Measurements from ENCODE around the gene KIF2C. TPM values are rescaled to one million over a fixed set of nuclear protein-coding genes. Genes with fewer than 3 reads are reported as not detected.
A peak's percentile ranks its signal among the peaks of the same experiment; 100 is the strongest.
"Not testable (repeated sequence)": the region's sequence is repeated elsewhere in the genome, so short reads cannot be mapped to it uniquely, and the experiment has no call there.

The KIF2C gene
- polyA plus RNA-seq, 1 experiment: 14.3 TPM

DNA sequence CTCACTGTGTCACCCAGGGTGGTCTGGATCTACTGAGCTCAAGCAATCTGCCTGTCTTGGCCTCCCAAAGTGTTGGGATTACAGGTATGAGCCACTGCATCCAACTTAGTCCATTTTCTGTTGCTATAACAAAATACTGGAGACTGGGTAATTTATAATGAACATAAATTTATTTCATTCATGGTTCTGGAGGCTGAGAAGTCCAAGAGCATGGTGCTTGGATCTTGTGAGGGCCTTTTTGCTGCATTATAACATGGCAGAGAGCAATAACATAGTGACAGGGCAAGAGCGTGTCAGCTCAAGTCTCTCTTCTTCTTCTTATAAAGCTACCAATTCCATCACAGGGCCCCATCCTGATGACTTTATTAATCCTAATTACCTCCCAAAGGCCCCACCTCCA lies 3.6 kb upstream of the KIF2C start:
- no peak for TF ChIP-seq CTCF (IDR thresholded peaks at IDR 0.05; ENCODE audit: low read depth, low read length)
- DNase-seq (ENCODE audit: low read depth, low spot score): no peak

DNA sequence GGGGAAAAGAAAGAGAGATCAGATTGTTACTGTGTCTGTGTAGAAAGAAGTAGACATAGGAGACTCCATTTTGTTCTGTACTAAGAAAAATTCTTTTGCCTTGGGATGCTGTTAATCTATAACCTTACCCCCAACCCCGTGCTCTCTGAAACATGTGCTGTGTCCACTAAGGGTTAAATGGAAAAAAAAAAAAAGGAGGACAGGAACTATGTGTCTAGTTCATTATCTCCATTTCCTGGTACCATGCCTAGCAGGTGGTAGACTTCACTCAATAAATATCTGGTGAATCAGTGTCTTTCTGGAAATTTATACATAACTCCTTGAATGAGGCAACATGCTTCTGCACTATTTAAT lies 707 bp upstream of the KIF2C start:
- ChIA-PET POLR2A (interaction anchor here (1.0 kb wide), 1 partner anchor 9 kb away, joined by 3 read pairs; no protein-coding TSS in a partner anchor), CTCF (interaction anchor here (10.4 kb wide), 1 partner anchor 8 kb away, joined by 89 read pairs; the partner anchor contains the start of gene RNU5D-1)
- DNase-seq (ENCODE audit: low read depth, low spot score); H3K9me3 ChIP-seq (ENCODE audit: control insufficient read depth, insufficient read depth, low read length); H3K27me3 ChIP-seq (ENCODE audit: control insufficient read depth, insufficient read depth, low read length): not testable (repeated sequence)
- peak overlapping the region; percentile 86 for H3K27ac ChIP-seq (ENCODE audit: low read depth, low read length)
- peak overlapping the region; percentile 93 for H3K4me3 ChIP-seq (ENCODE audit: low read depth, low read length)

More for the DNA sequence above, 3.6 kb upstream of the KIF2C start:
- CTCF ChIA-PET: interaction anchor here (0.6 kb wide), 2 partner anchors 282 to 909 kb away, joined by 3 to 4 read pairs; no protein-coding TSS in a partner anchor
- H3K4me3 ChIP-seq (ENCODE audit: low read depth, low read length): no peak overlapping the region
- peaks cover 5% of the 10 kb centered on the region; the same call in 1 of the 2 replicates for H3K9me3 ChIP-seq (ENCODE audit: control insufficient read depth, insufficient read depth, low read length)
- H3K27ac ChIP-seq (ENCODE audit: low read depth, low read length): no peak overlapping the region
- POLR2A ChIA-PET: interaction anchor here (0.7 kb wide), 1 partner anchor 45 kb away, joined by 6 read pairs; no protein-coding TSS in a partner anchor
- no peaks in the 10 kb centered on the region for H3K27me3 ChIP-seq (ENCODE audit: control insufficient read depth, insufficient read depth, low read length)

DNA sequence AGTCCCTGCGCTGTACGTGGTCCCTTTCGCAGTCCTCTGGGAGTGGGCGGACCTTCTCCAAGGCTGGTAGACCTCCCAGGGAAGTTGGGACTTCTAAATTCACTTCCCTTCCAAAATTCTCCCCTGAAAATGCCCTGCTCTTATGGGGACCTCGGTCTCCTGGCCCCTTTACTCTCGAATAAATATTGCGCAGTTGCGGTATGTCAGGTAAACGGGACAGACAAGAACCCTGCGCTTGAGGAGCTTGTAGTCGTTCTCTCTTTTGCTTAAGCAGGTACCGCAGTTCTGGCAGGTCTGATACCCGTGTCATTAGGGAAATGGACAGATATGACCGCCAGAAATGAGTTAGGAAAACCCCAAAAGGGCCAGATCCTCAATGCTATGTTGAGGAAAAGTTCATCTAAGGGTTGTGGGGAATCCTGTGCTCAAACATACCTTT lies 561 bp downstream of the KIF2C start:
- DNase-seq (ENCODE audit: low read depth, low spot score): no peak
- Histone ChIP-seq H3K4me3 (ENCODE audit: low read depth, low read length) (peak overlapping the region; percentile 93), H3K27ac (ENCODE audit: low read depth, low read length) (peak overlapping the region; percentile 86), H3K9me3 (ENCODE audit: control insufficient read depth, insufficient read depth, low read length) (peaks cover 5% of the 10 kb centered on the region; the same call in 1 of the 2 replicates), H3K27me3 (ENCODE audit: control insufficient read depth, insufficient read depth, low read length) (no peaks in the 10 kb centered on the region)
- no peak for TF ChIP-seq CTCF (IDR thresholded peaks at IDR 0.05; ENCODE audit: low read depth, low read length)
- CTCF ChIA-PET: interaction anchor here (10.4 kb wide), 1 partner anchor 9 kb away, joined by 89 read pairs; the partner anchor contains the start of gene RNU5D-1
- POLR2A ChIA-PET: no interaction called here

DNA sequence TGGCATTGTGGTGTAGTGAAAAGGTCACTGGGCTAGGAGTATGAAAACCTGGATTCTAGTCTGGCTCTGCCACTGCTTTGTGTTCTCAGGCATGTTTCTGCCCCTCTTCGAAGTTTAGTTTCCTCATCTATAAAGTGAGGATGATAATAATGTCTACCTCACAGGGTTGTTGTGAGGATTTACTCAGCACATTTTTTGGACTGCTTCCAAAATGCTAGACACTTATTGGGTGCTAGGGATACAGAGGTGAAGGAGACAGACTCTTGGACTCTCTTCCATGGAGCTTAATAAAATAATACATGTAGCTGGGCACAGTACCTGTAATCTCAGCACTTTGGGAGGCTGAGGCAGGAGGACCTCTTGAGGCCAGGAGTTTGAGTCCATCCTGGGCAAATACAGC lies 3.6 kb downstream of the KIF2C start:
- Histone ChIP-seq H3K9me3 (ENCODE audit: control insufficient read depth, insufficient read depth, low read length) (peaks cover 4% of the 10 kb centered on the region; the same call in 1 of the 2 replicates), H3K27me3 (ENCODE audit: control insufficient read depth, insufficient read depth, low read length) (no peaks in the 10 kb centered on the region), H3K27ac (ENCODE audit: low read depth, low read length) (no peak overlapping the region), H3K4me3 (ENCODE audit: low read depth, low read length) (no peak overlapping the region)
- DNase-seq (ENCODE audit: low read depth, low spot score): no peak
- CTCF ChIA-PET: interaction anchor here (0.6 to 10.4 kb wide), 4 partner anchors 12 to 1911 kb away, joined by 3 to 89 read pairs (median 4); partner anchors contain the start of gene RNU5D-1
- TF ChIP-seq CTCF (IDR thresholded peaks at IDR 0.05; ENCODE audit: low read depth, low read length): no peak
- POLR2A ChIA-PET: interaction anchor here (0.6 to 1.0 kb wide), 2 partner anchors 32 to 559 kb away, joined by 3 to 4 read pairs; partner anchors contain the start of gene RPS8

DNA sequence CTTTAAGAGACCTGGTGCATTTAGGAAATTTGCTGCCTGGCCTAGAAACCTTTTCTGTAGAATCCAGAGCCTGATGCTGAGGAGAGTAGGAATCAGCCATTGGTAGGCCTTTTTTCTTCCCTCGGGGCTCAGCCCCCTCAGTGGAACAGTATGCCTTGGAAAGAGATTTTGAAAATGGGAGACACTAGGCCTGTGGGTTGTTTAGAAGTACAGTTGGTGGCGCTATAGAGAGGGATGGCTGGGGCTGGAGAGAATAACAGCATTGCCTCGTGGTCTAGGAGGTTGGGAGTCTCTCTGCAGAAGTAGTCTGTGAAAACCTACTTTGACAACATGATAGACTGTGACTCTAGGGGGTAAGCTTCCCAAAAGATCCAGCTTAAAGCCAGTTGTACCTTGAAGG lies 8.2 kb downstream of the KIF2C start:
- no peaks in the 10 kb centered on the region for H3K9me3 ChIP-seq (ENCODE audit: control insufficient read depth, insufficient read depth, low read length)
- CTCF ChIA-PET: interaction anchor here (0.6 to 10.4 kb wide), 2 partner anchors 17 to 19 kb away, joined by 4 to 89 read pairs; partner anchors contain the start of gene RNU5D-1
- POLR2A ChIA-PET: interaction anchor here (0.5 to 0.8 kb wide), 2 partner anchors 17 to 274 kb away, joined by 3 read pairs; partner anchors contain the start of gene RNU5D-1
- H3K4me3 ChIP-seq (ENCODE audit: low read depth, low read length): no peak overlapping the region
- no peaks in the 10 kb centered on the region for H3K27me3 ChIP-seq (ENCODE audit: control insufficient read depth, insufficient read depth, low read length)
- DNase-seq (ENCODE audit: low read depth, low spot score): no peak
- TF ChIP-seq CTCF (IDR thresholded peaks at IDR 0.05; ENCODE audit: low read depth, low read length): no peak
- no peak overlapping the region for H3K27ac ChIP-seq (ENCODE audit: low read depth, low read length)

Measured in AG04450 (cell line).